HL-60 (cell line): ENCODE data around the gene PPIL4.

ENCODE experiments used
- DNase-seq, 2 experiments: peaks; one replicate each; pipeline ENCODE4 v3.0.0-alpha.2; 2010 to 2020; ENCODE audit warnings: low read depth in 1 of 2, low spot score in 1 of 2
- H3K27ac ChIP-seq: fragments of 250-450 bp; sonication (Bioruptor Pico); replicated peaks from 2 replicates; pipeline ENCODE4 v1.5.1; 2020; ENCODE audit warnings: mild to moderate bottlenecking, moderate library complexity
- H3K27me3 ChIP-seq: fragments of 250-450 bp; sonication (Bioruptor Pico); 2 replicates; pipeline ENCODE4 v1.5.1; 2021; ENCODE audit warnings: mild to moderate bottlenecking, moderate library complexity; ENCODE audit not compliant: insufficient read depth, poor library complexity, severe bottlenecking
- H3K4me3 ChIP-seq: replicated peaks from 2 replicates; pipeline ENCODE4 v1.5.1; 2011; ENCODE audit warnings: mild to moderate bottlenecking, control low read depth, low read length; ENCODE audit not compliant: insufficient read depth
- CTCF ChIP-seq: IDR thresholded peaks from one replicate; pipeline ENCODE4 v1.5.1; 2011; ENCODE audit warnings: low read length, control low read depth, inconsistent platforms; ENCODE audit not compliant: insufficient read depth
- GABPA ChIP-seq: IDR thresholded peaks from 2 replicates; pipeline ENCODE4 v1.6.1; 2012; ENCODE audit warnings: low read depth
- POLR2AphosphoS5 ChIP-seq: IDR thresholded peaks from 2 replicates; pipeline ENCODE4 v1.6.1; 2012; ENCODE audit warnings: low read depth
- REST ChIP-seq: IDR thresholded peaks from 2 replicates; pipeline ENCODE4 v1.6.1; 2012; ENCODE audit warnings: low read depth; ENCODE audit not compliant: insufficient replicate concordance
- SPI1 ChIP-seq: IDR thresholded peaks from 2 replicates; pipeline ENCODE4 v1.6.1; 2012; ENCODE audit warnings: low read depth, mild to moderate bottlenecking, borderline replicate concordance

The PPIL4 gene

GRCh38 chr6:149493761-149494320, 52.0 kb downstream of the PPIL4 start:
- H3K4me3 ChIP-seq, result no peak overlapping the region
- no peak for TF ChIP-seq GABPA
- TF ChIP-seq CTCF, result no peak
- no peak for TF ChIP-seq SPI1
- TF ChIP-seq REST, result no peak
- no peak for TF ChIP-seq POLR2AphosphoS5
- H3K27me3 ChIP-seq, result no peaks in the 10 kb centered on the region
- H3K27ac ChIP-seq, result no peak overlapping the region
- no peak for DNase-seq

GRCh38 chr6:149492798-149493343, 53.0 kb downstream of the PPIL4 start:
- no peak for DNase-seq
- TF ChIP-seq CTCF (no peak), REST (no peak), GABPA (no peak), POLR2AphosphoS5 (no peak), SPI1 (no peak)
- no peak overlapping the region for H3K27ac ChIP-seq
- no peaks in the 10 kb centered on the region for H3K27me3 ChIP-seq
- no peak overlapping the region for H3K4me3 ChIP-seq

- Histone ChIP-seq H3K4me3 (no peak overlapping the region), H3K27me3 (no peaks in the 10 kb centered on the region), H3K27ac (no peak overlapping the region)
- TF ChIP-seq GABPA (no peak), CTCF (no peak), SPI1 (no peak), REST (no peak), POLR2AphosphoS5 (no peak)
- DNase-seq, result no peak
Measured at GRCh38 chr6:149489967-149490366, 55.9 kb downstream of the PPIL4 start.
